ENCODE data around the gene CDRT15L2. TPM values are rescaled to one million over a fixed set of nuclear protein-coding genes. Genes with fewer than 3 reads are reported as not detected.
"Not testable (repeated sequence)": the region's sequence is repeated elsewhere in the genome, so short reads cannot be mapped to it uniquely, and the experiment has no call there.

CDRT15L2 gene
- total and polyA plus RNA-seq, 4 donors: not detected

- 64 to 75% methylated on average over 3 of the region's 5 CpGs for WGBS, 2 donors
- not testable (repeated sequence) for DNase-seq; H3K4me3 ChIP-seq (ENCODE audit: low read length in 2 of 2)
Observed at GRCh38 chr17:20547923-20548322, 31.6 kb upstream of the CDRT15L2 start.

DNA sequence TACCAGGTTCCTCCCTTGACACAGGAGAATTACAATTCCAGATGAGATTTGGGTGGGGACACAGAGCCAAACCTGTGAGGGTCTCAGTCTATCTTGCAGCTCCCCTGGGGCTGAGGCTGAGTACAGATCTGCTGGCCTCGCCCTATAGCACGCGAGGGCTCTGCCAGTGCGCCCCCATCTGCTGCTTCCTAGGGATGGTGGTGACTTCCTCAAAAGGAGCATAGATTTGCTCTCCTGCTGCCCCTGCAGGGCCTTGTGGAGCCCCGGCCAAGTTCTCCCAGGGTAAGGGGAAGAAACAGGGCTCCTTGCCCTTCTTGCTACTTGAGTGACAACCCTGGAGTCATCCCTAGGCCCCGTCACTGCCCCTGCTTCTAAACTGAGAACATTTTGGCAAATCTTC is 26.6 kb upstream of the CDRT15L2 start:
- DNase-seq; H3K4me1 ChIP-seq (ENCODE audit: control insufficient read depth in 1 of 2, insufficient read depth in 2 of 2, low read length in 2 of 2); H3K4me3 ChIP-seq (ENCODE audit: low read length in 2 of 2); H3K27me3 ChIP-seq (ENCODE audit: control insufficient read depth in 1 of 2, insufficient read depth in 2 of 2, low read length in 1 of 2); H3K36me3 ChIP-seq (ENCODE audit: control insufficient read depth in 1 of 2, insufficient read depth in 2 of 2, low read length in 1 of 2); H3K9me3 ChIP-seq (ENCODE audit: control insufficient read depth, low read length); H3K27ac ChIP-seq (ENCODE audit: low read depth in 1 of 2, low read length in 2 of 2); intact Hi-C loops (cut with DNase I): not testable (repeated sequence)
- ATAC-seq (ENCODE audit: low FRiP score): peak; percentile 22
- WGBS, 2 donors: 89 to 92% methylated on average over 6 of the region's 6 CpGs

More at GRCh38 chr17:20547923-20548322, 31.6 kb upstream of the CDRT15L2 start:
- H3K27ac ChIP-seq (ENCODE audit: low read depth in 1 of 2, low read length in 2 of 2); ATAC-seq (ENCODE audit: low FRiP score); intact Hi-C loops (cut with DNase I); H3K27me3 ChIP-seq (ENCODE audit: control insufficient read depth in 1 of 2, insufficient read depth in 2 of 2, low read length in 1 of 2); H3K36me3 ChIP-seq (ENCODE audit: control insufficient read depth in 1 of 2, insufficient read depth in 2 of 2, low read length in 1 of 2); H3K4me1 ChIP-seq (ENCODE audit: control insufficient read depth in 1 of 2, insufficient read depth in 2 of 2, low read length in 2 of 2); H3K9me3 ChIP-seq (ENCODE audit: control insufficient read depth, low read length): not testable (repeated sequence)

- intact Hi-C loops (cut with DNase I); H3K27ac ChIP-seq (ENCODE audit: low read depth in 1 of 2, low read length in 2 of 2); H3K4me3 ChIP-seq (ENCODE audit: low read length in 2 of 2); DNase-seq; H3K4me1 ChIP-seq (ENCODE audit: control insufficient read depth in 1 of 2, insufficient read depth in 2 of 2, low read length in 2 of 2); H3K27me3 ChIP-seq (ENCODE audit: control insufficient read depth in 1 of 2, insufficient read depth in 2 of 2, low read length in 1 of 2); H3K36me3 ChIP-seq (ENCODE audit: control insufficient read depth in 1 of 2, insufficient read depth in 2 of 2, low read length in 1 of 2); H3K9me3 ChIP-seq (ENCODE audit: control insufficient read depth, low read length): not testable (repeated sequence)
- ATAC-seq (ENCODE audit: low FRiP score): peak; percentile 37
- 89 to 92% methylated on average over 3 of the region's 4 CpGs for WGBS, 2 donors
Observed at GRCh38 chr17:20554728-20555127, 24.8 kb upstream of the CDRT15L2 start.

- intact Hi-C loops (cut with DNase I); H3K27ac ChIP-seq (ENCODE audit: low read depth in 1 of 2, low read length in 2 of 2); H3K4me1 ChIP-seq (ENCODE audit: control insufficient read depth in 1 of 2, insufficient read depth in 2 of 2, low read length in 2 of 2); H3K36me3 ChIP-seq (ENCODE audit: control insufficient read depth in 1 of 2, insufficient read depth in 2 of 2, low read length in 1 of 2); H3K9me3 ChIP-seq (ENCODE audit: control insufficient read depth, low read length); H3K4me3 ChIP-seq (ENCODE audit: low read length in 2 of 2); H3K27me3 ChIP-seq (ENCODE audit: control insufficient read depth in 1 of 2, insufficient read depth in 2 of 2, low read length in 1 of 2); DNase-seq: not testable (repeated sequence)
- WGBS, 2 donors: 90 to 92% methylated on average over 11 to 16 of the region's 20 CpGs
- peak; percentile 43 for ATAC-seq (ENCODE audit: low FRiP score)
Observed at GRCh38 chr17:20555135-20556010, 24.2 kb upstream of the CDRT15L2 start.

GRCh38 chr17:20558096-20558495 is 21.4 kb upstream of the CDRT15L2 start:
- ATAC-seq (ENCODE audit: low FRiP score): not testable (repeated sequence)

DNA sequence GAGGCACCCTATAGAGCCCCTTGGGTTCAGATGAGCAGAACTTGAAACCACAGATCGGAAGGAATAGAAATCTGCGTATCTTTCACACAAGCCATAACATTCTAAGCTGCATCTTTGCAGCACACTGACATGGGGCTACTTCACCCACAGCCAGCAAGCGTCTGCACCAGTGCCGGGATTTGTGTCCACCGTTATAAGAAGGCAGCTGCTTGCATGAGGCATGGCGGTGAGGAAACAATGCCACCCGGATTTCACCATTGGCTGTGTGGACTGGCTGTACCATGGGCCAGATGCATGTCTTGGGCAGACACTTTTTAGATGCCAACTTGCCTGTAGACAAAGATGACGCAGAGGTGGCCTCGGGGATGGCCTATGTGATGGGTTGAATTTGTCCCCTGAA is 20.5 kb upstream of the CDRT15L2 start:
- ATAC-seq (ENCODE audit: low FRiP score); H3K4me1 ChIP-seq (ENCODE audit: control insufficient read depth in 1 of 2, insufficient read depth in 2 of 2, low read length in 2 of 2); H3K27me3 ChIP-seq (ENCODE audit: control insufficient read depth in 1 of 2, insufficient read depth in 2 of 2, low read length in 1 of 2); intact Hi-C loops (cut with DNase I); DNase-seq; H3K27ac ChIP-seq (ENCODE audit: low read depth in 1 of 2, low read length in 2 of 2); H3K4me3 ChIP-seq (ENCODE audit: low read length in 2 of 2); H3K36me3 ChIP-seq (ENCODE audit: control insufficient read depth in 1 of 2, insufficient read depth in 2 of 2, low read length in 1 of 2); H3K9me3 ChIP-seq (ENCODE audit: control insufficient read depth, low read length): not testable (repeated sequence)
- 84 to 88% methylated on average over 9 of the region's 9 CpGs for WGBS, 2 donors

More at GRCh38 chr17:20558096-20558495, 21.4 kb upstream of the CDRT15L2 start:
- 81 to 85% methylated on average over 5 of the region's 5 CpGs for WGBS, 2 donors
- H3K9me3 ChIP-seq (ENCODE audit: control insufficient read depth, low read length); H3K27ac ChIP-seq (ENCODE audit: low read depth in 1 of 2, low read length in 2 of 2); DNase-seq; H3K36me3 ChIP-seq (ENCODE audit: control insufficient read depth in 1 of 2, insufficient read depth in 2 of 2, low read length in 1 of 2); intact Hi-C loops (cut with DNase I); H3K4me1 ChIP-seq (ENCODE audit: control insufficient read depth in 1 of 2, insufficient read depth in 2 of 2, low read length in 2 of 2); H3K27me3 ChIP-seq (ENCODE audit: control insufficient read depth in 1 of 2, insufficient read depth in 2 of 2, low read length in 1 of 2); H3K4me3 ChIP-seq (ENCODE audit: low read length in 2 of 2): not testable (repeated sequence)

DNA sequence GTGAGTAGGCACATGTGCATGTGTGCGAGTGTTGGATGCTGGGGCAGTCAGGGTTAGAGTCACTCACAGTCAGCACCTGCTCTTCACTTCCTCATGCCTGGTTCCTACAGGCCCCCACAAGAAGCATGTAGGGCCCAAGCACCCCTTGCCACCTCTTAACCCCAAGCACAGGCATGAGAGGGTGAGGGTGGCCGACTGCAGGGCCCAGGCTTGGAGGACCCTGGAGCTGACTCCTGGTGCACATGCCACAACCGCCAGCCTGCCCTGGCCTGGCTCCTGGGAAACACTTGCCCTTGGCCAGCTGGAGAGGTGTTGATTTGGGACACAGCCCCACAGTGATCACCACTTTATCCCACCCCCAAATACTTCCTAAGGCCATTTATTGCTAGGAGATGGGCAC is 16.9 kb upstream of the CDRT15L2 start:
- no peak overlapping the region for H3K4me3 ChIP-seq (ENCODE audit: low read length in 2 of 2)
- DNase-seq (no peak), ATAC-seq (ENCODE audit: low FRiP score) (no peak)
- no peaks in the 10 kb centered on the region for H3K36me3 ChIP-seq (ENCODE audit: control insufficient read depth in 1 of 2, insufficient read depth in 2 of 2, low read length in 1 of 2)
- no peak overlapping the region for H3K27ac ChIP-seq (ENCODE audit: low read depth in 1 of 2, low read length in 2 of 2)
- intact Hi-C loops (cut with DNase I): no loop called here
- H3K4me1 ChIP-seq (ENCODE audit: control insufficient read depth in 1 of 2, insufficient read depth in 2 of 2, low read length in 2 of 2): no peaks in the 10 kb centered on the region
- H3K9me3 ChIP-seq (ENCODE audit: control insufficient read depth, low read length): no peaks in the 10 kb centered on the region
- H3K27me3 ChIP-seq (ENCODE audit: control insufficient read depth in 1 of 2, insufficient read depth in 2 of 2, low read length in 1 of 2): no peaks in the 10 kb centered on the region
- 83 to 89% methylated on average over 3 of the region's 3 CpGs for WGBS, 2 donors

DNA sequence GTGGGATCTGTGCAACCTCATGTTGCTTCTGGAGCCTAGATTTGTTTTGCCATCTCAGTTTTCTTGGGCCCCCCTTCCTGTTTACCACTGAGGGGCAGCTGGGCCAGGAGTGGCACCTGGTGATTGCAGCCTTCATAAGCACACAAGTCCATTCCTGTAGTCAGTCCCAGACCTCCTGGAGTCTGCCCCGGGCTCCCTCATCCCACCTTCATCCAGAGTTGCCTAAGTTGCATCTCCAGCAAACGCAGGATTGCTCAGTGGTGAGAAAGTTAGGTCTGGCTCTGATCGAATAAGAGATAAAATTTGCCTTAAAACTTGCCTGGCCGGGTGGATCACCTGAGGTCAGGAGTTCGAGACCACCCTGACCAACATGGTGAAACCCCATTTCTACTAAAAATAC is 14.3 kb upstream of the CDRT15L2 start:
- H3K9me3 ChIP-seq (ENCODE audit: control insufficient read depth, low read length); ATAC-seq (ENCODE audit: low FRiP score): not testable (repeated sequence)
- 85 to 89% methylated on average over 5 of the region's 5 CpGs for WGBS, 2 donors

GRCh38 chr17:20565711-20566110 is 13.8 kb upstream of the CDRT15L2 start:
- H3K4me3 ChIP-seq (ENCODE audit: low read length in 2 of 2): no peak overlapping the region
- no peaks in the 10 kb centered on the region for H3K36me3 ChIP-seq (ENCODE audit: control insufficient read depth in 1 of 2, insufficient read depth in 2 of 2, low read length in 1 of 2)
- H3K4me1 ChIP-seq (ENCODE audit: control insufficient read depth in 1 of 2, insufficient read depth in 2 of 2, low read length in 2 of 2): no peaks in the 10 kb centered on the region
- DNase-seq (no peak), ATAC-seq (ENCODE audit: low FRiP score) (no peak)
- no peaks in the 10 kb centered on the region for H3K27me3 ChIP-seq (ENCODE audit: control insufficient read depth in 1 of 2, insufficient read depth in 2 of 2, low read length in 1 of 2)
- no peaks in the 10 kb centered on the region for H3K9me3 ChIP-seq (ENCODE audit: control insufficient read depth, low read length)
- H3K27ac ChIP-seq (ENCODE audit: low read depth in 1 of 2, low read length in 2 of 2): no peak overlapping the region
- WGBS, 2 donors: 86 to 91% methylated on average over 5 of the region's 5 CpGs
- intact Hi-C loops (cut with DNase I): no loop called here

More for the DNA sequence above, 14.3 kb upstream of the CDRT15L2 start:
- H3K36me3 ChIP-seq (ENCODE audit: control insufficient read depth in 1 of 2, insufficient read depth in 2 of 2, low read length in 1 of 2); H3K4me3 ChIP-seq (ENCODE audit: low read length in 2 of 2); DNase-seq; H3K4me1 ChIP-seq (ENCODE audit: control insufficient read depth in 1 of 2, insufficient read depth in 2 of 2, low read length in 2 of 2); H3K27me3 ChIP-seq (ENCODE audit: control insufficient read depth in 1 of 2, insufficient read depth in 2 of 2, low read length in 1 of 2); intact Hi-C loops (cut with DNase I); H3K27ac ChIP-seq (ENCODE audit: low read depth in 1 of 2, low read length in 2 of 2): not testable (repeated sequence)

Measured in aorta (tissue), 5 donors.